Measurements from ENCODE around the gene UBR1.
"Not testable (repeated sequence)": the region's sequence is repeated elsewhere in the genome, so short reads cannot be mapped to it uniquely, and the experiment has no call there.

UBR1 gene

GRCh38 chr15:42903388-42904324, 202.2 kb downstream of the UBR1 start:
- DNase-seq, result peak; percentile 6

GRCh38 chr15:42893911-42894310, 211.9 kb downstream of the UBR1 start:
- not testable (repeated sequence) for DNase-seq
